Activated CD4-positive, alpha-beta T cell treated with anti-CD3 and anti-CD28 coated beads for 4 hours (primary cell): ENCODE measurements around the gene CKM.
"Not testable (repeated sequence)": the region's sequence is repeated elsewhere in the genome, so short reads cannot be mapped to it uniquely, and the experiment has no call there.

Experiments
- DNase-seq, 2 donors: peaks; one replicate each; pipeline ENCODE4 v3.0.0-alpha.2; 2020

CKM gene

GRCh38 chr19:45280471-45280961 lies 42.2 kb downstream of the CKM start:
- no peak for DNase-seq

GRCh38 chr19:45279587-45280192 lies 43.0 kb downstream of the CKM start:
- no peak for DNase-seq

GRCh38 chr19:45278087-45278486 lies 44.6 kb downstream of the CKM start:
- DNase-seq: no peak

GRCh38 chr19:45276284-45276687 lies 46.4 kb downstream of the CKM start:
- DNase-seq: no peak

- DNase-seq: no peak
These were observed 47.2 kb downstream of the CKM start for GRCh38 chr19:45275370-45275971.

GRCh38 chr19:45273521-45273855 lies 49.2 kb downstream of the CKM start:
- no peak for DNase-seq

- no peak for DNase-seq
These were observed 51.0 kb downstream of the CKM start for GRCh38 chr19:45271735-45272108.

- DNase-seq: no peak
These were observed 51.5 kb downstream of the CKM start for GRCh38 chr19:45271098-45271734.

GRCh38 chr19:45269939-45270338 lies 52.7 kb downstream of the CKM start:
- not testable (repeated sequence) for DNase-seq

- no peak for DNase-seq
These were observed 55.4 kb downstream of the CKM start for GRCh38 chr19:45267296-45267695.

- no peak for DNase-seq
These were observed 57.3 kb downstream of the CKM start for GRCh38 chr19:45265375-45265774.

GRCh38 chr19:45264781-45265317 lies 57.8 kb downstream of the CKM start:
- DNase-seq: no peak

GRCh38 chr19:45263013-45263412 lies 59.7 kb downstream of the CKM start:
- no peak for DNase-seq

- no peak for DNase-seq
These were observed 60.1 kb downstream of the CKM start for GRCh38 chr19:45262570-45262969.

GRCh38 chr19:45258862-45259261 lies 63.8 kb downstream of the CKM start:
- DNase-seq: no peak

- DNase-seq: no peak
These were observed 65.8 kb downstream of the CKM start for GRCh38 chr19:45256836-45257235.
